Activated CD8-positive, alpha-beta memory T cell treated with anti-CD3 and anti-CD28 coated beads, Interleukin-2, amount 50 U/mL, for 24 hours (primary cell): ENCODE measurements around the gene CNGB1.

Experiments
- DNase-seq: peaks from one replicate; pipeline ENCODE4 v3.0.0-alpha.2; 2020; ENCODE audit errors: extremely low read depth

Gene CNGB1

GRCh38 chr16:57972306-57972705 is 1.4 kb upstream of the CNGB1 start:
- DNase-seq: no peak

- DNase-seq: no peak
Observed at GRCh38 chr16:57971848-57972247, 920 bp upstream of the CNGB1 start.

GRCh38 chr16:57970319-57970718 is 609 bp downstream of the CNGB1 start:
- DNase-seq: no peak

- DNase-seq: no peak
Observed at GRCh38 chr16:57969451-57970123, 1.3 kb downstream of the CNGB1 start.

- DNase-seq: no peak
Observed at GRCh38 chr16:57967916-57968315, 3.0 kb downstream of the CNGB1 start.

- no peak for DNase-seq
Observed at GRCh38 chr16:57966986-57967385, 3.9 kb downstream of the CNGB1 start.

- DNase-seq: no peak
Observed at GRCh38 chr16:57966204-57966771, 4.6 kb downstream of the CNGB1 start.

GRCh38 chr16:57964157-57964700 is 6.7 kb downstream of the CNGB1 start:
- no peak for DNase-seq

- DNase-seq: no peak
Observed at GRCh38 chr16:57962756-57963155, 8.2 kb downstream of the CNGB1 start.

GRCh38 chr16:57962046-57962445 is 8.9 kb downstream of the CNGB1 start:
- no peak for DNase-seq

GRCh38 chr16:57961538-57961937 is 9.4 kb downstream of the CNGB1 start:
- DNase-seq: no peak

- DNase-seq: no peak
Observed at GRCh38 chr16:57960826-57961472, 10.0 kb downstream of the CNGB1 start.

- DNase-seq: no peak
Observed at GRCh38 chr16:57960310-57960709, 10.6 kb downstream of the CNGB1 start.

- DNase-seq: no peak
Observed at GRCh38 chr16:57959804-57960203, 11.1 kb downstream of the CNGB1 start.

- no peak for DNase-seq
Observed at GRCh38 chr16:57959121-57959520, 11.8 kb downstream of the CNGB1 start.

GRCh38 chr16:57958544-57958943 is 12.4 kb downstream of the CNGB1 start:
- DNase-seq: no peak

- no peak for DNase-seq
Observed at GRCh38 chr16:57957673-57958392, 13.1 kb downstream of the CNGB1 start.

GRCh38 chr16:57956924-57957672 is 13.8 kb downstream of the CNGB1 start:
- no peak for DNase-seq

GRCh38 chr16:57956270-57956808 is 14.6 kb downstream of the CNGB1 start:
- no peak for DNase-seq

- no peak for DNase-seq
Observed at GRCh38 chr16:57955572-57956188, 15.2 kb downstream of the CNGB1 start.

- no peak for DNase-seq
Observed at GRCh38 chr16:57953857-57954256, 17.1 kb downstream of the CNGB1 start.
